ENCODE data around the gene HPS4.

- TF ChIP-seq EZH2phosphoT487 (IDR thresholded peaks at IDR 0.05; ENCODE audit: insufficient read depth, low read depth) (no peak), EZH2 (IDR thresholded peaks at IDR 0.05; ENCODE audit: insufficient read depth, poor library complexity, severe bottlenecking) (no peak)
Observed at GRCh38 chr22:26512149-26512793, 28.7 kb upstream of the HPS4 start, which contains the start of gene TFIP11.
